ENCODE data around the gene KIAA1217.

The KIAA1217 gene

DNA sequence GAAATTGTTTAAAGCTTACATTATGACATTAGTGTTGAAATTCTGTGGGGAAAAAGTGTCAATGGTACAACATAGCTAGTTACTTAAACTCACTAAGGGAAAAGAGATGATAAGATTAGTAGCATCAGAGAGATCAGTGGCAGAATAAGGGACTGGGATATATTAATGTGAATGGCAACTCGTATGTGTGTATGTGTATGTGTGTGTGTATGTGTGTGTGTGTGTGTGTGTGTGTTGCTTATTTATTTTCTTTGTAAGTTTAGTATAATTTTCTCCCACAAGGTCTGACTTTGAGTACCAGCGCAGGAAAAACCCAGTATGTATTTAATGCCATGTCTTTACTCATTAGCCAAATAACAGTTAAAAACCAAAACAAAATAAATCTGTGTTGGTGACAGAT is 258.7 kb downstream of the KIAA1217 start:
- Histone ChIP-seq H2AFZ (ENCODE audit: low read length) (no peak overlapping the region), H3K4me3 (ENCODE audit: low read depth, low read length, poor library complexity, severe bottlenecking) (no peak overlapping the region), H3K4me2 (ENCODE audit: low read length) (no peak overlapping the region), H3K27me3 (ENCODE audit: insufficient read depth, low read length) (no peaks in the 10 kb centered on the region), H3K9ac (ENCODE audit: low read length) (no peak overlapping the region), H3K79me2 (ENCODE audit: insufficient read depth, low read length) (no peaks in the 10 kb centered on the region), H3K27ac (ENCODE audit: low read depth, low read length, poor library complexity, severe bottlenecking) (no peak overlapping the region), H4K20me1 (ENCODE audit: insufficient read depth, low read length) (no peaks in the 10 kb centered on the region), H3K9me2 (ENCODE audit: low read depth, low read length) (no peaks in the 10 kb centered on the region), H3K9me3 (ENCODE audit: low read length) (no peaks in the 10 kb centered on the region), H3K4me1 (ENCODE audit: insufficient read depth, low read length, severe bottlenecking) (no peaks in the 10 kb centered on the region), H3F3A (ENCODE audit: insufficient read depth, low read length) (no peaks in the 10 kb centered on the region), H3K36me3 (ENCODE audit: insufficient read depth, low read length) (no peaks in the 10 kb centered on the region)
- no peak for TF ChIP-seq EZH2 (IDR thresholded peaks at IDR 0.05; ENCODE audit: borderline replicate concordance, low read length)
- TF ChIP-seq, protein P1, sequence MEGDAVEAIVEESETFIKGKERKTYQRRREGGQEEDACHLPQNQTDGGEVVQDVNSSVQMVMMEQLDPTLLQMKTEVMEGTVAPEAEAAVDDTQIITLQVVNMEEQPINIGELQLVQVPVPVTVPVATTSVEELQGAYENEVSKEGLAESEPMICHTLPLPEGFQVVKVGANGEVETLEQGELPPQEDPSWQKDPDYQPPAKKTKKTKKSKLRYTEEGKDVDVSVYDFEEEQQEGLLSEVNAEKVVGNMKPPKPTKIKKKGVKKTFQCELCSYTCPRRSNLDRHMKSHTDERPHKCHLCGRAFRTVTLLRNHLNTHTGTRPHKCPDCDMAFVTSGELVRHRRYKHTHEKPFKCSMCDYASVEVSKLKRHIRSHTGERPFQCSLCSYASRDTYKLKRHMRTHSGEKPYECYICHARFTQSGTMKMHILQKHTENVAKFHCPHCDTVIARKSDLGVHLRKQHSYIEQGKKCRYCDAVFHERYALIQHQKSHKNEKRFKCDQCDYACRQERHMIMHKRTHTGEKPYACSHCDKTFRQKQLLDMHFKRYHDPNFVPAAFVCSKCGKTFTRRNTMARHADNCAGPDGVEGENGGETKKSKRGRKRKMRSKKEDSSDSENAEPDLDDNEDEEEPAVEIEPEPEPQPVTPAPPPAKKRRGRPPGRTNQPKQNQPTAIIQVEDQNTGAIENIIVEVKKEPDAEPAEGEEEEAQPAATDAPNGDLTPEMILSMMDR (IDR thresholded peaks at IDR 0.05; ENCODE audit: low read length) = no peak

- Histone ChIP-seq H3K27me3 (ENCODE audit: insufficient read depth, low read length) (no peaks in the 10 kb centered on the region), H3K9ac (ENCODE audit: low read length) (no peak overlapping the region), H3K9me3 (ENCODE audit: low read length) (no peaks in the 10 kb centered on the region), H3K36me3 (ENCODE audit: insufficient read depth, low read length) (no peaks in the 10 kb centered on the region), H3K4me1 (ENCODE audit: insufficient read depth, low read length, severe bottlenecking) (no peaks in the 10 kb centered on the region), H3K27ac (ENCODE audit: low read depth, low read length, poor library complexity, severe bottlenecking) (no peak overlapping the region), H3K4me3 (ENCODE audit: low read depth, low read length, poor library complexity, severe bottlenecking) (no peak overlapping the region), H3K79me2 (ENCODE audit: insufficient read depth, low read length) (no peaks in the 10 kb centered on the region), H4K20me1 (ENCODE audit: insufficient read depth, low read length) (no peaks in the 10 kb centered on the region), H3K9me2 (ENCODE audit: low read depth, low read length) (no peaks in the 10 kb centered on the region), H3F3A (ENCODE audit: insufficient read depth, low read length) (no peaks in the 10 kb centered on the region), H2AFZ (ENCODE audit: low read length) (no peak overlapping the region), H3K4me2 (ENCODE audit: low read length) (no peak overlapping the region)
- TF ChIP-seq EZH2 (IDR thresholded peaks at IDR 0.05; ENCODE audit: borderline replicate concordance, low read length) = no peak
These were observed 259.4 kb downstream of the KIAA1217 start for GRCh38 chr10:24468281-24468751.

DNA sequence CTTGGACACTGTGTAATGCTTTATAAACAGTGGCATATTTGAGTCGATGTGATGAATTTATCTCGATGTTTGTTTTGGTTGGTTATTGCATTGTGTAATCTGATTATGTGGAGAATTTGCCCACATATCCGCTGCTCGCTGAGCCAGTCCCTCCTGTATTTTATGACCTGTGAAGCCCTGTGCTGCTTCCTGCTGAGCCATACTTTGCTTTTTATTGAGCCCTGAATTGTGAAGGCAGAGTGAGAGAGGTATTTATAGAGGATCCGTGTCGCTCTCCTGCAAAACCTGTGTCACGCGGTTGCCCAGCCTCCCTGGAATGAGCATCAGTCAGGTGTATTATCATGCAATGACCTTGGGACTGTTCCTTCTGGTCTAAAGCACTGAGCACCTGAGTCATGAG is 261.1 kb downstream of the KIAA1217 start:
- no peaks in the 10 kb centered on the region for H3K27me3 ChIP-seq (ENCODE audit: insufficient read depth, low read length)
- H3K9me3 ChIP-seq (ENCODE audit: low read length) = no peaks in the 10 kb centered on the region
- H4K20me1 ChIP-seq (ENCODE audit: insufficient read depth, low read length) = no peaks in the 10 kb centered on the region
- no peak overlapping the region for H3K27ac ChIP-seq (ENCODE audit: low read depth, low read length, poor library complexity, severe bottlenecking)
- H3K9me2 ChIP-seq (ENCODE audit: low read depth, low read length) = no peaks in the 10 kb centered on the region
- H3K4me1 ChIP-seq (ENCODE audit: insufficient read depth, low read length, severe bottlenecking) = no peaks in the 10 kb centered on the region
- no peak overlapping the region for H3K9ac ChIP-seq (ENCODE audit: low read length)
- no peaks in the 10 kb centered on the region for H3F3A ChIP-seq (ENCODE audit: insufficient read depth, low read length)
- H3K36me3 ChIP-seq (ENCODE audit: insufficient read depth, low read length) = no peaks in the 10 kb centered on the region
- no peak overlapping the region for H3K4me3 ChIP-seq (ENCODE audit: low read depth, low read length, poor library complexity, severe bottlenecking)
- H3K79me2 ChIP-seq (ENCODE audit: insufficient read depth, low read length) = no peaks in the 10 kb centered on the region
- H2AFZ ChIP-seq (ENCODE audit: low read length) = no peak overlapping the region
- no peak overlapping the region for H3K4me2 ChIP-seq (ENCODE audit: low read length)
- no peak for TF ChIP-seq EZH2 (IDR thresholded peaks at IDR 0.05; ENCODE audit: borderline replicate concordance, low read length)
- TF ChIP-seq, protein P1 (IDR thresholded peaks at IDR 0.05; ENCODE audit: low read length) = no peak

- no peak overlapping the region for H3K9ac ChIP-seq (ENCODE audit: low read length)
- H3K4me1 ChIP-seq (ENCODE audit: insufficient read depth, low read length, severe bottlenecking) = no peaks in the 10 kb centered on the region
- no peak overlapping the region for H3K27ac ChIP-seq (ENCODE audit: low read depth, low read length, poor library complexity, severe bottlenecking)
- no peaks in the 10 kb centered on the region for H3K9me3 ChIP-seq (ENCODE audit: low read length)
- H4K20me1 ChIP-seq (ENCODE audit: insufficient read depth, low read length) = no peaks in the 10 kb centered on the region
- no peaks in the 10 kb centered on the region for H3K27me3 ChIP-seq (ENCODE audit: insufficient read depth, low read length)
- no peak overlapping the region for H3K4me3 ChIP-seq (ENCODE audit: low read depth, low read length, poor library complexity, severe bottlenecking)
- H2AFZ ChIP-seq (ENCODE audit: low read length) = no peak overlapping the region
- TF ChIP-seq, protein P1 (IDR thresholded peaks at IDR 0.05; ENCODE audit: low read length) = no peak
- TF ChIP-seq EZH2 (IDR thresholded peaks at IDR 0.05; ENCODE audit: borderline replicate concordance, low read length) = no peak
- no peaks in the 10 kb centered on the region for H3K36me3 ChIP-seq (ENCODE audit: insufficient read depth, low read length)
- no peaks in the 10 kb centered on the region for H3F3A ChIP-seq (ENCODE audit: insufficient read depth, low read length)
- no peak overlapping the region for H3K4me2 ChIP-seq (ENCODE audit: low read length)
- H3K9me2 ChIP-seq (ENCODE audit: low read depth, low read length) = no peaks in the 10 kb centered on the region
- H3K79me2 ChIP-seq (ENCODE audit: insufficient read depth, low read length) = no peaks in the 10 kb centered on the region
These were observed 266.7 kb downstream of the KIAA1217 start for GRCh38 chr10:24475598-24475997.
